K562 (cell line): ENCODE results near the gene BAIAP3. TPM values are rescaled to one million over a fixed set of nuclear protein-coding genes. Genes with fewer than 3 reads are reported as not detected.
A peak's percentile ranks its signal among the peaks of the same experiment; 100 is the strongest.

Experiments
- ATAC-seq: fragments of 200-7000 bp; cut with Tn5 transposase; 3 replicates; pipeline ENCODE4 v1.9.1; 2020; ENCODE audit warnings: moderate library complexity
- BruUV-seq: library from RNA; stranded (reverse); fragments of 400-500 nt; replicated peaks from 2 replicates; lab custom pipeline; 2021; lab: Mats Ljungman, UMichigan
- CTCF ChIA-PET: fragments of 300-600 bp; formaldehyde crosslinking; extraction: SDS; loops from one replicate; lab custom pipeline; 2021; ENCODE audit warnings: low intra/inter-chr PET ratio; lab: Yijun Ruan, JAX
- POLR2A ChIA-PET: fragments of 300-600, 350-650 bp; sonication (Branson Sonifier 250); formaldehyde crosslinking; extraction: SDS; loops from one replicate; lab custom pipeline; 2021; ENCODE audit warnings: antibody characterized with exemption, inconsistent platforms; lab: Yijun Ruan, JAX
- DNase-seq, 4 experiments: peaks; one replicate each; pipeline versions ENCODE4 v3.0.0 to v3.0.0-alpha.2; 2011 to 2018; ENCODE audit warnings: low spot score in 3 of 4, mixed read lengths in 3 of 4; ENCODE audit errors: extremely low read depth in 1 of 4
- FAIRE-seq: peaks from 2 replicates; lab custom pipeline; 2011; peaks lifted over from hg19 to GRCh38; lab: Jason Lieb, UNC
- H2AFZ ChIP-seq: 2 replicates; pipeline ENCODE4 v1.6.0; 2011; ENCODE audit warnings: low read depth, low read length, control low read depth, inconsistent platforms
- H3K27ac ChIP-seq: fragments of 200-600 bp; 3 replicates; pipeline ENCODE4 v1.8.0; 2011; ENCODE audit warnings: low read depth, mild to moderate bottlenecking, control low read depth, inconsistent platforms, low read length, moderate library complexity, mixed read lengths; ENCODE audit errors: extremely low read depth
- H3K27me3 ChIP-seq, 2 experiments: fragments of 300-600 bp in 1 of 2; 2 replicates in 1 of 2; 3 replicates in 1 of 2; pipeline versions ENCODE4 v1.6.0 to v1.8.0; 2011; ENCODE audit warnings: inconsistent platforms in 2 of 2, low read length in 2 of 2, mild to moderate bottlenecking in 1 of 2, mixed read lengths in 1 of 2, moderate library complexity in 1 of 2; ENCODE audit not compliant: control insufficient read depth in 2 of 2, insufficient read depth in 2 of 2
- H3K36me3 ChIP-seq: fragments of 300-600 bp; 3 replicates; pipeline ENCODE4 v1.8.0; 2011; ENCODE audit warnings: mild to moderate bottlenecking, low read length, inconsistent platforms; ENCODE audit not compliant: control insufficient read depth, insufficient read depth
- H3K4me1 ChIP-seq, 2 experiments: fragments of 200-600 bp in 1 of 2; replicated peaks in 1 of 2; 2 replicates in 1 of 2; 3 replicates in 1 of 2; pipeline versions ENCODE4 v1.5.1 to v1.8.0; 2011; ENCODE audit warnings: inconsistent platforms in 2 of 2, low read length in 2 of 2, mild to moderate bottlenecking in 1 of 2, mixed read lengths in 1 of 2, moderate library complexity in 1 of 2; ENCODE audit not compliant: control insufficient read depth in 2 of 2, insufficient read depth in 2 of 2
- H3K4me2 ChIP-seq: 2 replicates; pipeline ENCODE4 v1.6.1; 2011; ENCODE audit warnings: low read length, control low read depth, inconsistent platforms, mixed read lengths; ENCODE audit not compliant: insufficient read depth
- H3K4me3 ChIP-seq: fragments of 200-600 bp; sonication (generic), shearing (Covaris generic); 2 replicates; pipeline ENCODE4 v1.5.1; 2016; ENCODE audit warnings: control low read depth, inconsistent platforms
- H3K79me2 ChIP-seq: fragments of 200-600 bp; 3 replicates; pipeline ENCODE4 v1.8.0; 2011; ENCODE audit warnings: low read length, inconsistent platforms; ENCODE audit not compliant: control insufficient read depth, insufficient read depth
- H3K9ac ChIP-seq, 2 experiments: 2 replicates each; pipeline versions ENCODE4 v1.6.0 to v1.6.1; 2011; ENCODE audit warnings: low read depth in 2 of 2, low read length in 2 of 2, control low read depth in 1 of 2, inconsistent platforms in 1 of 2, mild to moderate bottlenecking in 1 of 2, mixed read lengths in 1 of 2; ENCODE audit not compliant: insufficient read depth in 1 of 2
- H3K9me1 ChIP-seq: one replicate; pipeline ENCODE4 v1.6.0; 2011; ENCODE audit warnings: inconsistent platforms, mild to moderate bottlenecking, low read length, moderate library complexity; ENCODE audit not compliant: control insufficient read depth, insufficient read depth
- H3K9me3 ChIP-seq: replicated peaks from 2 replicates; pipeline ENCODE4 v1.5.1; 2011; ENCODE audit warnings: low read depth, low read length, inconsistent platforms; ENCODE audit not compliant: control insufficient read depth, insufficient read depth
- H4K20me1 ChIP-seq: replicated peaks from 2 replicates; pipeline ENCODE4 v1.6.1; 2011; ENCODE audit warnings: low read length, inconsistent platforms, mixed read lengths; ENCODE audit not compliant: control insufficient read depth, insufficient read depth
- ARID1B ChIP-seq: fragments of 450-650 bp; IDR thresholded peaks from 2 replicates; pipeline ENCODE4 v1.6.1; 2016; ENCODE audit warnings: antibody characterized with exemption, mild to moderate bottlenecking, inconsistent platforms
- BRCA1 ChIP-seq, 2 experiments: fragments of 450-650 bp in 1 of 2; sonication (generic) in 1 of 2; formaldehyde crosslinking in 1 of 2; IDR thresholded peaks; 2 replicates each; pipeline versions ENCODE4 v1.5.0 to v1.6.1; 2017 to 2020; ENCODE audit warnings: mild to moderate bottlenecking in 1 of 2, missing genetic modification reagents in 1 of 2
- CBX5 ChIP-seq: IDR thresholded peaks from 2 replicates; pipeline ENCODE4 v1.6.1; 2014; ENCODE audit warnings: low read depth, borderline replicate concordance
- EHMT2 ChIP-seq: fragments of 450-650 bp; IDR thresholded peaks from 2 replicates; pipeline ENCODE4 v1.6.1; 2018; ENCODE audit warnings: antibody characterized with exemption
- HDAC6 ChIP-seq: IDR thresholded peaks from 2 replicates; pipeline ENCODE4 v1.6.1; 2012; ENCODE audit warnings: low read depth, mild to moderate bottlenecking, control low read depth, inconsistent platforms, low read length, moderate library complexity
- NBN ChIP-seq: fragments of 450-650 bp; IDR thresholded peaks from 2 replicates; pipeline ENCODE4 v1.6.1; 2016; ENCODE audit warnings: low read depth, mild to moderate bottlenecking
- XRCC3 ChIP-seq: fragments of 450-650 bp; IDR thresholded peaks from 2 replicates; pipeline ENCODE4 v1.6.1; 2017; ENCODE audit warnings: mild to moderate bottlenecking, moderate library complexity
- ZNF121 ChIP-seq: sonication (generic); formaldehyde crosslinking; conservative IDR thresholded peaks from 2 replicates; pipeline ENCODE4 v1.8.0; 2022; ENCODE audit warnings: missing genetic modification reagents
- ZNF507 ChIP-seq: conservative IDR thresholded peaks from 2 replicates; pipeline ENCODE4 v1.6.1; 2017; ENCODE audit warnings: missing genetic modification characterization, missing compliant biosample characterization
- ZNF589 ChIP-seq: fragments of 200-800 bp; sonication (Bioruptor generic); IDR thresholded peaks from 2 replicates; pipeline ENCODE4 v1.6.1; 2016; ENCODE audit warnings: low read depth, missing genetic modification characterization, missing compliant biosample characterization
- ZNF707 ChIP-seq: fragments of 250-450 bp; sonication (Bioruptor Pico); conservative IDR thresholded peaks from 2 replicates; pipeline ENCODE4 v1.8.0; 2022; ENCODE audit warnings: inconsistent platforms, mild to moderate bottlenecking, moderate library complexity
- WGBS: fragments of 100-300 bp; shearing (Covaris generic); methylation state at CpG from one replicate; pipeline ENCODE4 v1.1.6; 2016; ENCODE audit warnings: low coverage, mixed read lengths; ENCODE audit not compliant: insufficient coverage; ENCODE audit errors: missing lambda C conversion rate; 5-methylcytosine and 5-hydroxymethylcytosine counted together
- in situ Hi-C: fragments of 300-500 bp; cut with MboI; formaldehyde crosslinking; loops from 4 replicates; pipeline ENCODE4 v1.15.0; 2018; ENCODE audit warnings: inconsistent platforms, mixed read lengths
- intact Hi-C: fragments of 100-400 bp; cut with micrococcal nuclease; formaldehyde crosslinking; loops from 2 replicates; pipeline ENCODE4 v1.14.2; 2022
- polyA plus RNA-seq, 8 experiments: library from polyadenylated mRNA; depleted of rRNA in 4 of 8; stranded (reverse) in 5 of 8; unstranded in 3 of 8; fragments of >200 nt; fragmentation: Nextera tagmentation in 2 of 8; fragmentation: Illumina TruSeq in 1 of 8; extraction: Ambion mirVana in 2 of 8; extraction: Trizol in 1 of 8; gene quantifications; 2 replicates each; pipeline versions ENCODE4 v1.2.1 to v1.2.3, GENCODE V29; 2011 to 2014; ENCODE audit warnings: inconsistent platforms in 1 of 8, missing spikeins in 1 of 8
- total RNA-seq, 7 experiments: library from RNA; depleted of rRNA in 6 of 7; stranded (reverse); fragments of >200 nt in 6 of 7; fragmentation: Illumina TruSeq in 2 of 7; extraction: Trizol in 2 of 7; gene quantifications; 2 replicates each; pipeline versions ENCODE4 v1.2.1 to v1.2.3, GENCODE V29; 2011 to 2021; ENCODE audit warnings: low replicate concordance in 1 of 7

Gene BAIAP3
- total and polyA plus RNA-seq, 9 of the 15 experiments (the other 6 are each of a cell fraction or from before 2014, with no cell fraction given), result 0.03 to 4.5 (median 0.57) TPM; not detected in 1

DNA sequence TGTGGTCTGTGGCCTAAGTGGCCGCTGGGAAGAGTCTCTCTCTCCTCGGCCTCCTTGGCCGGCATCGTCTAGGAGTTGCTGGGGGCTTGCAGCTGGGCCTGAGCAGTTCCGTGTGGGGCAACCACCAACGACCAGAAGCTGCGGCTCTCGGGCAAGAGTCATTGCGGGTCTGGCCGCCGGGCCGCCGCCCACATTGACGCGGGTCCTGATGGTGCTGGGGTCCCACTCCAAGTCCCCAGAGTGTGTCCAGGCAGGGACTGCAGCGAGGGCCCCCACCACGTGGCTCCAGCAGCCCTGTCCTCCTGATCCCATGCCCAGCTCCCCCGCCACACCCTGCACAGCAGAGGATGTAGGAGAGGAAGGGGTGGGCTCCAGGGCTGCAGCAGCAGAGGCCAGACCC lies 50.1 kb downstream of the BAIAP3 start:
- 65% methylated on average over 18 of the region's 18 CpGs for WGBS
- BruUV-seq, result no TSS peak
- CTCF ChIA-PET, result no interaction called here
- H2AFZ ChIP-seq, result no peak overlapping the region
- no peaks in the 10 kb centered on the region for H3K9me3 ChIP-seq
- no peak for FAIRE-seq
- H3K27ac ChIP-seq, result no peak overlapping the region
- H3K4me3 ChIP-seq, result no peak overlapping the region
- in situ Hi-C loops (no loop called here), intact Hi-C loops (no loop called here)
- POLR2A ChIA-PET, result interaction anchor here (0.7 to 1.0 kb wide), 3 partner anchors 8 to 227 kb away, joined by 3 to 4 read pairs (median 4); no protein-coding TSS in a partner anchor
- no peaks in the 10 kb centered on the region; the same call in 2 of the 3 replicates for H3K36me3 ChIP-seq
- peaks cover 2% of the 10 kb centered on the region; the same call in 1 of the 2 replicates for H4K20me1 ChIP-seq
- no peaks in the 10 kb centered on the region for H3K27me3 ChIP-seq
- peaks cover 7 to 56% of the 10 kb centered on the region in 2 experiments; a peak in 4 of 5 replicates for H3K4me1 ChIP-seq
- H3K4me2 ChIP-seq, result no peak overlapping the region
- TF ChIP-seq CBX5 (no peak), NBN (no peak), EHMT2 (no peak), ZNF121 (CRISPR knock-in tag) (no peak), ARID1B (no peak), XRCC3 (no peak), BRCA1 (IDR thresholded peaks at IDR 0.05) (no peak), BRCA1 (CRISPR knock-in tag; IDR thresholded peaks at IDR 0.05) (no peak), ZNF589 (no peak), ZNF707 (CRISPR knock-in tag) (no peak), HDAC6 (no peak), ZNF507 (tag) (no peak)
- peaks cover 8% of the 10 kb centered on the region for H3K79me2 ChIP-seq
- no peaks in the 10 kb centered on the region for H3K9me1 ChIP-seq
- no peak for DNase-seq
- peak overlapping the region in 1 of 2 experiments; percentile 74; a peak in 1 of 4 replicates for H3K9ac ChIP-seq
- ATAC-seq, result no peak
